Measurements from ENCODE around the gene RBM33. TPM values are rescaled to one million over a fixed set of nuclear protein-coding genes. Genes with fewer than 3 reads are reported as not detected.

RBM33 gene
- total RNA-seq, 4 donors from 2014 or later: 20.6 to 85.1 (median 38.4) TPM

DNA sequence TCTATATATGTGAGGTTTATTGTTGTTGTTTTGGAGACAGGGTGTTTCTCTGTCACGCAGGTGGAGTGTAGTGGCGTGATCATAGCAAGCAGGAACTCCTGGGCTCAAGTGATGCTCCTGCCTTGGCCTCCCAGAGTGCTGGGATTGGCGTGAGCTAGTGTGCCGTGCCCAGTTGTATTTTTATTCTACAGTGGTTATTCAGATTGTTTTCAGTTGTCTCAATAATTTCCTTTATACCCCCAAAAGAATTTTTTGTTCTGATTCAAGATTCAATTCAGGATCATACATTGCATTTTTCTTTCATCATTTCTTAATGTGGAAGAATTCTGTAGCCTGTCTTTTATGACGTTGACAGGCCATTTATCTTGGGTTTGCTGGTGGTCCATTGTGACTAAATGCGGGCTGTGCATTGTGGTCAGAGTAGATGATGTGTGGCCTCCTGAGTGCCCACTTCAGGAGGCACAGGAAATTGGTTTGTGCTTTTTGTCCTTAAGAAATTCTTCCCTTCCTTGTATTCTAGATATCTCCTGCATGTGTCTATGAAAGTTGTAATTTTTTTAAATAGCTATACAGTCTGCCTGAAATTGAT lies 22.9 kb downstream of the RBM33 start:
- DNase-seq: no peak
- no peaks in the 10 kb centered on the region for H3K36me3 ChIP-seq
- no peak for TF ChIP-seq POLR2A (IDR thresholded peaks at IDR 0.05)
- TF ChIP-seq, protein P1, sequence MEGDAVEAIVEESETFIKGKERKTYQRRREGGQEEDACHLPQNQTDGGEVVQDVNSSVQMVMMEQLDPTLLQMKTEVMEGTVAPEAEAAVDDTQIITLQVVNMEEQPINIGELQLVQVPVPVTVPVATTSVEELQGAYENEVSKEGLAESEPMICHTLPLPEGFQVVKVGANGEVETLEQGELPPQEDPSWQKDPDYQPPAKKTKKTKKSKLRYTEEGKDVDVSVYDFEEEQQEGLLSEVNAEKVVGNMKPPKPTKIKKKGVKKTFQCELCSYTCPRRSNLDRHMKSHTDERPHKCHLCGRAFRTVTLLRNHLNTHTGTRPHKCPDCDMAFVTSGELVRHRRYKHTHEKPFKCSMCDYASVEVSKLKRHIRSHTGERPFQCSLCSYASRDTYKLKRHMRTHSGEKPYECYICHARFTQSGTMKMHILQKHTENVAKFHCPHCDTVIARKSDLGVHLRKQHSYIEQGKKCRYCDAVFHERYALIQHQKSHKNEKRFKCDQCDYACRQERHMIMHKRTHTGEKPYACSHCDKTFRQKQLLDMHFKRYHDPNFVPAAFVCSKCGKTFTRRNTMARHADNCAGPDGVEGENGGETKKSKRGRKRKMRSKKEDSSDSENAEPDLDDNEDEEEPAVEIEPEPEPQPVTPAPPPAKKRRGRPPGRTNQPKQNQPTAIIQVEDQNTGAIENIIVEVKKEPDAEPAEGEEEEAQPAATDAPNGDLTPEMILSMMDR (IDR thresholded peaks at IDR 0.05): no peak
- H3K4me3 ChIP-seq: no peak overlapping the region
- peaks cover 0 to 9% of the 10 kb centered on the region in 2 donors for H3K4me1 ChIP-seq
- H3K27me3 ChIP-seq: no peaks in the 10 kb centered on the region
- intact Hi-C loops (cut with DNase I; ENCODE audit: low total_unique reads): no loop called here
- H3K9me3 ChIP-seq: no peaks in the 10 kb centered on the region
- no peak overlapping the region for H3K27ac ChIP-seq

DNA sequence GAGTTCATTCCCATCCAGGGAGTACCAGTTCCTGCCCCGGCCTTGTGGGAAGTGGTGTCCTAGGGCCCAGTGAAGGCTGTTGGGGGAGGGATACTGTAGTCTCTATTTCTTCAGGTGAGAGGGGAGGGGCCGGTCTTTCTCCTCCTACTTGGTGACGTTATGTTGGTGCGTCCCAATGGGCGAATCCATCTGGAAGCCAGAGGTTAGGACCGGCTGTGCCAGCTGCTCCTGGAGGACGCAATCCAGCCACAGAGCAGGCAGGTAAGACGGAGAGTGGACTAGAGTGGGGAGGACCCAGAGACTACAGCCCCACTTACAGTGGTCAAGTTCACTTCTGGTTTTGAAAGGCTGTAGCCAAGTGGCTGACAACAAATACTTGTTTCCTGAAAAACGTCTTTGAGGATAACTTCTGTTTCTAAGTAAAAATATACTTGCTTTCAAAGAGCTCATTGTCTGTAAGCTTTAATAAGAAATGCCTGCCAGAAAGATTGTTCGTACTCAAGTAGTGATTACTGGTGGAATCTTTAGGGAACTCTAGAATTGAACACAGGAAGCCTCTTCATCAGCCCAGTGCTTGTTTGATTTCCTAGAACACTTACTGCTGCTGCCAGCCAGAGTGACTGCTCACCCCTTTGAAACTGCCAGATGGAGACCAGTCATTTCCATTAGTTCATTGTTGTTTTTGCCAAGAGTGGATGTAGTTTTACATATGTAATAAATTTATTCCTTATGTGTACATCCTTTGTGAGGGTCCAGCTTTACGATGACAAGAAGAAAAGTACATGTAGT lies 25.4 kb downstream of the RBM33 start:
- H3K36me3 ChIP-seq: no peaks in the 10 kb centered on the region
- H3K27me3 ChIP-seq: no peaks in the 10 kb centered on the region
- peaks cover 0 to 9% of the 10 kb centered on the region in 2 donors for H3K4me1 ChIP-seq
- TF ChIP-seq POLR2A (IDR thresholded peaks at IDR 0.05): no peak
- TF ChIP-seq, protein P1 (IDR thresholded peaks at IDR 0.05): no peak
- H3K4me3 ChIP-seq: no peak overlapping the region
- DNase-seq: no peak
- intact Hi-C loops (cut with DNase I; ENCODE audit: low total_unique reads): no loop called here
- no peaks in the 10 kb centered on the region for H3K9me3 ChIP-seq
- no peak overlapping the region for H3K27ac ChIP-seq

DNA sequence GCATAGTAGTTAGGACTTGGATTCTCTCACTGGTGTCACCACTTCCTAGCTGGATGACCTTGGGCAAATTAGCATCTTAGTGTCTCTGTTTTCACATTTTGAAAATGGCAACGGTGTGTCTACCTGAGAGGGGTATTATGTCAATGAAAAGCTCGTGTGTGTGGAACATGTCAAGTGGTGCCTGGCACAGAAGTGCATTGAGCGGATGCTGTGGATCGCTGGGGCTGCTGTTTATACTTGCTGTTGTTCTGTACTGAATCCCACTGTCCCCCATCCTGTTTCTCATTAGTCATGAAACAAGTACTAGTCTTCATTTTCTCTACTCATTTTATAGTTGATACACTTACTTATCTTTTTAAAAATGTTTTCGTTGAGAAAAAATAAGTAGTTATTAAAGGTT lies 26.1 kb downstream of the RBM33 start:
- intact Hi-C loops (cut with DNase I; ENCODE audit: low total_unique reads): no loop called here
- Histone ChIP-seq H3K4me3 (no peak overlapping the region), H3K9me3 (no peaks in the 10 kb centered on the region), H3K27me3 (no peaks in the 10 kb centered on the region), H3K36me3 (no peaks in the 10 kb centered on the region), H3K27ac (no peak overlapping the region), H3K4me1 (peaks cover 0 to 9% of the 10 kb centered on the region in 2 donors)
- TF ChIP-seq, protein P1 (IDR thresholded peaks at IDR 0.05): no peak
- no peak for TF ChIP-seq POLR2A (IDR thresholded peaks at IDR 0.05)
- no peak for DNase-seq

- H3K27me3 ChIP-seq: no peaks in the 10 kb centered on the region
- peaks cover 0 to 2% of the 10 kb centered on the region in 2 donors for H3K4me1 ChIP-seq
- H3K4me3 ChIP-seq: no peak overlapping the region
- no peak overlapping the region for H3K27ac ChIP-seq
- TF ChIP-seq POLR2A (IDR thresholded peaks at IDR 0.05): no peak
- TF ChIP-seq, protein P1 (IDR thresholded peaks at IDR 0.05): no peak
- DNase-seq: no peak
- H3K9me3 ChIP-seq: no peaks in the 10 kb centered on the region
- intact Hi-C loops (cut with DNase I; ENCODE audit: low total_unique reads): no loop called here
- H3K36me3 ChIP-seq: no peaks in the 10 kb centered on the region
Measured at GRCh38 chr7:155674556-155674955, 30.1 kb downstream of the RBM33 start.

GRCh38 chr7:155676052-155676451 lies 31.6 kb downstream of the RBM33 start:
- no peaks in the 10 kb centered on the region for H3K9me3 ChIP-seq
- no peak for TF ChIP-seq POLR2A (IDR thresholded peaks at IDR 0.05)
- TF ChIP-seq, protein P1 (IDR thresholded peaks at IDR 0.05): no peak
- H3K36me3 ChIP-seq: no peaks in the 10 kb centered on the region
- intact Hi-C loops (cut with DNase I; ENCODE audit: low total_unique reads): no loop called here
- DNase-seq: no peak
- no peak overlapping the region for H3K4me3 ChIP-seq
- no peak overlapping the region for H3K27ac ChIP-seq
- H3K27me3 ChIP-seq: no peaks in the 10 kb centered on the region
- no peaks in the 10 kb centered on the region for H3K4me1 ChIP-seq
